Fibroblast of skin of right biceps (primary cell): ENCODE results near the gene HOXD3.
A peak's percentile ranks its signal among the peaks of the same experiment; 100 is the strongest.

ENCODE experiments used
- DNase-seq: peaks from one replicate; pipeline ENCODE4 v3.0.0-alpha.2; 2013

HOXD3 gene

GRCh38 chr2:176181551-176181950, 24.4 kb downstream of the HOXD3 start:
- DNase-seq: no peak

DNA sequence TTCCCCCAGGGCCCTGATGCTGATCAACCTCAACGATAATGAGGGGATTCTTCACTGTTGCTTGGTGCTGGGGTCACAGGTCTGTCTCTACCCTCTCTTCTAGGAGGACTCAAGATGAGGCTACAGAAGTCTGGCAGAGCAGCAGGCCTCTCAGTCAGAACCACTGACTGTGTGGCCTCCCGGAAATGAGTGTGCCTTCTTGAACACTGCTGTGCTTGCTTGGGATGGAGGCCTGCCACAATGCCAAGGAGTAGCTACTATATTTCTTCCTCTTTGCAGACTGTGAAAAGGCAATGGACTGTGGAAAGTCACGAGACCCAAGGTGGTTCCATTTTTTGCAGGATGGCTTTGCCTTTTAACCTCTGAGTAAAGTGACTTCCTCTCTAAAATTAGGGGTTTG, 25.6 kb downstream of the HOXD3 start:
- no peak for DNase-seq

DNA sequence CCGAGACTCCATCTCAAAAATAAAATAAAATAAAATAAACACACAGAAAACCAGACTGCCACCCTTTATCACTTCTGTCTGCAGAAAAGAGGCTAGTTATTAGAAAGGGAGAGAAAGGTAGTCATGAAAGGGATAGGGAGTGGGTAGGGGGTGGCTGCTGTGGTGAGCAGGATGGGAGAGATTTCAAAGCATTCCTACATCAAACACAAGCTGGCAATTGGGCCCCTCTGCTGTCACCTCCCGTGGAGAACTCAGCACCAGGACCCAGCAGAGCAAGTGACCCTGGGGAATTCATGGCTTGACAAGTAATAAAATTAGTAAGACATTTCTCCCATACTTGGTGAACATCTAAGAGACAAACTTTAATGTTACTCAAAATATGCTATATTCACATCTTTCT, 27.6 kb downstream of the HOXD3 start:
- DNase-seq: no peak

DNA sequence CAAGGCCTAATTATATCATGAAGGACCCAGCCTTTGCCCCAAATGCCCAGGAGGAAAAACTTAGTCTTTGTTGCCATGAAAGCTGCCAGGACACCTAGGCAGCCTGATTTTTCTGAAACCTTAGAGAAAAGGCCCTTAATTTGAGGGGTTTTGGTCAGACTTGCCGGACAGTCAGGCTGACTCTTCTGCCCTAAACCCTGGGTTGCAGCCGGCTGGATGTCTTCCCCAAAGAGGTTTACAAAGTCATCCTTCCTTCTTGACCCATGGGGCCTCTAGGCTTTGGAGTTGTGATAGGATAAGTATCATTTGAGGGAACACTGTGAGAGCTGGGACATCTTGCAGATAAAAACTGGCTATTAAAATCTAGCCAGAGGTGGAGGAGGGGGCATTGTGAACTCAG, 28.9 kb downstream of the HOXD3 start:
- no peak for DNase-seq

DNA sequence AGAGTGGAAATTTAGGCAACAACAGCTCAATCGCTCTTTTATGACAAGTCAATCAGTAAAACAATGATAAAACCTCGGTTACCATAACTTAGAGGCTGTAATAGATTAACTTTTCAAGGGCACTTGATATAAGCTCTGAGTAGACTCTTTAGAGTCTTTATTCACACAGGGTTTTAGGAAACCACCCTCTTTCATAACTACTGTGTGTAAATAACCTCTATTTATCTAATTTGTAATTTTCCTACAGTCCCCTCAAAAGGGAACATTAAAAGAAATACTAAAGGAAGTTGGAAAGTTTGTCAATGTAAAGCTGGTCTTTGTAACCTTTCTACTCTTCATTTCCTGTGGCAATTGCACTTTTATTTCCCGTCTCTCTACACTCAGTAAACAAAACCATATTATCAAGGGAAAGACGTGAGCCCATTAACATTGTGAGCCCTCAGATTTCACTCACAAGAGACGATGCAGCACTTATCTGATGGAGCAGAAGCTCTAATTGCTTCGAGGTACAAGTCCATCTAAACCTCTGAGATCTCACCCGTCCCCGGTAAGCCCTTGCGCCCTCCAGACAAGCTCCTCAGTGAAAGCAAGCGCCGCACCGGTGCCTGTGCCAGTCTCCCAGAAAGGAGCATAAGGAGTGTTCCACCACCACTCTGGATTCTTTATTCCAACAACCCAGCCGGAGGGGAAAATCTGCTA, 30.2 kb downstream of the HOXD3 start:
- DNase-seq: no peak

DNA sequence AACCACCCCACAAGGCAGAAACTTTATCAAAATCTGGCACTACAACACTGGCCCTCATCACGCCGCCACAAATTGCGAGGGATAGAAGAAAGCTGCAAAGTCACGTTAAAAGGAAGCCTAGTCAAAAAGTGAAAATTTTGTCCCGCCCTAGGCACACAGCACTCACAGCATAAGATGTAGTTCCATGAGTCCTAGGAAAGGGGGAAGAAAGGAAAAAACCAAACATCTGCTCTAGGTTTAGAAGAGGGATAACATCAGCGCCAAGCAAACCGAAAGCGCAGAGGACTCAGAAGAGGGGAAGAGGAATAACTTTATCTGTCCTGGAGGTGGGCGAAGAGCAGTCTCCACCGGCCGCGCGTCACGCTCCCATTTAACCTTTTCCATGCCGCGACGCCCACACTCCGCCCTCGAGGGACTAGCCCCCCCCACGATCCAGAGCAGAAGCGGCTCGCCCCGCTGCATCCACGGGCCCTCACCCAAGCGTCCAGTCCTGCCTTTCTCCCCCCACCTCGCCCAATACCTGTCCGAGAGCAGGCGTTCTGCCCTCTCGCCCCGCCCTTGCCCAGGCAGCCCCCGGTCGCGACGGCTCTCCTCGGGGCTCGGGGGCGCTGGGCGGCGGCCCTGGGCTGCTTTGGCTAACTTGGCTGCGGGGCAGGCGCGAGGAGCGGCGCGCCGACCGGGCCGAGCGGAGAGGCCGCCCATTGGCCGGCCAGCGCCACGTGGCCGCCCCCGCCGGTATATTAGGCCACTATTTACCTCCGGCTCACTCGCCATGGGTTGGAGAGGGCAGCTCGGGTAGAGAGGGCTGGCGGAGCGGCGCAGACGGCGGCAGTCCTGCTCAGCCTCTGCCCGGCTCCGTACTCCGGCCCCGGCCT, 31.0 kb downstream of the HOXD3 start, which contains the start of gene HOXD1:
Gene HOXD1, plus strand, starts transcription at position 770 of the 875 bp plus-strand sequence. CDS start 134 bp downstream, outside the sequence.
- peak; percentile 65 for DNase-seq

DNA sequence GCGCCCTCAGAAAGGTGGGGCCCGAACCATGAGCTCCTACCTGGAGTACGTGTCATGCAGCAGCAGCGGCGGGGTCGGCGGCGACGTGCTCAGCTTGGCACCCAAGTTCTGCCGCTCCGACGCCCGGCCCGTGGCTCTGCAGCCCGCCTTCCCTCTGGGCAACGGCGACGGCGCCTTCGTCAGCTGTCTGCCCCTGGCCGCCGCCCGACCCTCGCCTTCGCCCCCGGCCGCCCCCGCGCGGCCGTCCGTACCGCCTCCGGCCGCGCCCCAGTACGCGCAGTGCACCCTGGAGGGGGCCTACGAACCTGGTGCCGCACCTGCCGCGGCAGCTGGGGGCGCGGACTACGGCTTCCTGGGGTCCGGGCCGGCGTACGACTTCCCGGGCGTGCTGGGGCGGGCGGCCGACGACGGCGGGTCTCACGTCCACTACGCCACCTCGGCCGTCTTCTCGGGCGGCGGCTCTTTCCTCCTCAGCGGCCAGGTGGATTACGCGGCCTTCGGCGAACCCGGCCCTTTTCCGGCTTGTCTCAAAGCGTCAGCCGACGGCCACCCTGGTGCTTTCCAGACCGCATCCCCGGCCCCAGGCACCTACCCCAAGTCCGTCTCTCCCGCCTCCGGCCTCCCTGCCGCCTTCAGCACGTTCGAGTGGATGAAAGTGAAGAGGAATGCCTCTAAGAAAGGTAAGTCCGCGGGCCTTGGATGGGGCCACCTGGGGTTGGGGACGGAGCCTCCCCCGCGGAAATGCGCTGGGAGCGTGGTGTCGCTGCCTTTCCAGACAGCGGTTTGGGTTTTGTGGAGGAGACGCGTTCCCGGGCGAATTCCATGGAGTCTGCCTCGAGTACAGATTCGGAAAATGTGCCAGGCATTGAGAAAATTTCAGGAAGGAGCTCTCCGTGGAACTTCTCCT, 31.9 kb downstream of the HOXD3 start:
- DNase-seq: no peak

- no peak for DNase-seq
These were observed 32.9 kb downstream of the HOXD3 start for GRCh38 chr2:176189681-176190641.

DNA sequence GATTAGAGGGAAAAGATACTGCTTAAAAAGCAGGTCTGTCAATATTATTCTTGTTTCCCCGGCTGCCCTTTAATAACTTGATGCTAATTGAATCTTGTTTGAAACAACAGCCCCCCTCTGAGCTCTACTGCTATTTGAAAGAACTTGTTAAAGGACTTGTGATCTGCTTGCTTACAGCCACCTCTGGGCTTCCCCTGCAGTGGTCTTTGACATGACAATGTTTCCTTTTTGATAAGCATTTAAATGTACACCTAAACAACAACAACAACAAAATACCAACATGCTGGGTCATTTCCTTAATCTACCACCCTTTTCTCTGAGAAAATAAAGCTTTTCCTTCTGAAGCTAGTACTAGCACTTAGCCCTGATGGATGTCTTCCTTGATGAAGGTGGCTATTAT, 35.2 kb downstream of the HOXD3 start:
- DNase-seq: no peak

GRCh38 chr2:176193048-176193447, 35.9 kb downstream of the HOXD3 start:
- DNase-seq: no peak

DNA sequence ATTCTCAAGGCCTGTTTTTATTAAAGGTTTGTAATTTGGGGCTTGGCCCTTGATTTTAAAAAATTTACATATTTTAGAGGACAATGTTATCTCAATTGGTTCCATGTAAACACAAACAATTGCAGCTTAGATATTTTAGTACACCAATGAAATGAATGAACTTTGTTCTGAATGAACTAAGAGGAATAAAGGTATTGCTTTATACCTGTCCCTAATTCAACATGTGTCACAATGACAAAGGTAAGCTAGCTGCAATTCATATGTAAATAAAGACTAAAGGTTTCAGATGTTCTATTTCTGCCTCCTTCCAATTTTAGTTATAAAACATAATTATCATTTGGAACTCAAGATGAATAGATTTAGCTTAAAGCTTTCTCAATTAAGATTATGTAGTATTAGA, 42.8 kb downstream of the HOXD3 start:
- DNase-seq: no peak

- no peak for DNase-seq
These were observed 43.9 kb downstream of the HOXD3 start for GRCh38 chr2:176200971-176201370.

- DNase-seq: no peak
These were observed 45.4 kb downstream of the HOXD3 start for GRCh38 chr2:176202491-176202890.

- DNase-seq: no peak
These were observed 48.0 kb downstream of the HOXD3 start for GRCh38 chr2:176205126-176205525.

DNA sequence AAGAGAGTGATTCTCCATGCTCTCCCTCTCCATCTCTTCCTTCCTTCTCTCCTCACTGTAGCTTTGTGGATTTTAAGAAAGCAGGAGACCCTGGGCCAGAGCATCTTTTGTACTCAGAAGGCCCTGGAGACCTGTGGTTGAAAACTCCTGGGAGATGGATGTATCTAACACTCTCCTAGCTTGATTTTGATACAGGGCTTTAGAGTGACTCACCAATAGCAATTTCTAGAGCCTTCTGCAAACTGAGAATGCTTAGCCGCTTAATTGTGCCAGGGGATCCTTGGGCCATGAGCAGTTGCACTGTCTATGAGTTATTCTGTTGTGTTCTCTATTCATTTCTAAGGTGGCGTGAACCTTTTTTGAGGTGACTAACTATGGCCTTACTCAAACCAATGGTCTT, 49.0 kb downstream of the HOXD3 start:
- peak; percentile 72 for DNase-seq

GRCh38 chr2:176206682-176207081, 49.6 kb downstream of the HOXD3 start:
- peak; percentile 89 for DNase-seq

DNA sequence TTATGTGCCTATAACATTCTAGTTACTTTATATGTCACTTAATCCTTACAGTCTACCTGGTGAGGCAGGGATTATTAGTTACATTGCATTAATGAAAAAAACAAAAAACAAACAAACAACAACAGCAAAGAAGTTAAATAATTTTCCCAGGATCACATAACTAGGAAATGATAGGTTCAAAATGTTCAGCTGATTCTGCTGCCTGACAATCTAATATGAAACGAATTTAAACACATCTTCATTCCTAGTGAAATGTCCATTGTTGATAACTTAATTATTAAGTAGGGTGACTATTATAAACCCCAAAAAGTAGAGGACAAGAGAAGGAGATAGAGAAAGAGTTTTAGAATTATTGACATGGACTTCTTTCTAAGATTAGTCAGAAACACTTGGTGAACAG, 54.0 kb downstream of the HOXD3 start:
- no peak for DNase-seq

GRCh38 chr2:176212276-176212675, 55.2 kb downstream of the HOXD3 start:
- no peak for DNase-seq

DNA sequence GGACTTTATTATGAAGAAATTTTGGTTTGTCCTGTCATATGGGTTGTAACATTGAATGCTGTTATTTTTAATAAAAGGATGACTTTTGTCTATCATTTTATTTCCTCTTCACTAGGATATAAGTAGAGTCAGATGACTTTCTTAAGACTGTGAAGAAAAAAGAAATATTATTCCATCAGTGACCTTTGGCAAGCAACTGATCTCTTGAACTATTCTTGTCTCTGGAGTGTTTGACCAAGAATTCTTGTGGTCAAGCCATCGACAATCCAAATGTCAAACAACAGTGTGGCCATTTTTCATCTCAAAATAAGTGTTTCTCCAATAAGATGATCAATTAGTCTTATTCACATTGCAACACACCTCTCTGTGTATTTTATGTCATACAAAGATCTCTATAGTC, 56.3 kb downstream of the HOXD3 start:
- no peak for DNase-seq
